HepG2 (cell line): ENCODE measurements around the gene PODN. TPM values are rescaled to one million over a fixed set of nuclear protein-coding genes. Genes with fewer than 3 reads are reported as not detected.

Experiments used
- ATAC-seq: fragments of 200-7000 bp; cut with Tn5 transposase; 3 replicates; pipeline ENCODE4 v1.9.1; 2020; ENCODE audit warnings: mild to moderate bottlenecking, moderate library complexity
- BruUV-seq: library from RNA; stranded (reverse); fragments of 400-500 nt; replicated peaks from 2 replicates; lab custom pipeline; 2021; lab: Mats Ljungman, UMichigan
- CTCF ChIA-PET: fragments of 300-600 bp; formaldehyde crosslinking; extraction: SDS; loops from one replicate; lab custom pipeline; 2021; ENCODE audit warnings: low total read pairs, inconsistent platforms, low intra/inter-chr PET ratio; lab: Yijun Ruan, JAX
- POLR2A ChIA-PET: fragments of 350-600 bp; sonication (Branson Sonifier 250); formaldehyde crosslinking; loops from one replicate; lab custom pipeline; 2020; ENCODE audit warnings: antibody characterized with exemption, inconsistent platforms; lab: Yijun Ruan, JAX
- DNase-seq: peaks from one replicate; pipeline ENCODE4 v3.0.0-alpha.2; 2015; ENCODE audit warnings: low spot score
- FAIRE-seq: peaks from 3 replicates; lab custom pipeline; 2011; peaks lifted over from hg19 to GRCh38; lab: Jason Lieb, UNC
- H2AFZ ChIP-seq: one replicate; pipeline ENCODE4 v1.6.1; 2011; ENCODE audit warnings: low read length, inconsistent platforms
- H3K27ac ChIP-seq: fragments of 300-600 bp; 3 replicates; pipeline ENCODE4 v1.8.0; 2011; ENCODE audit warnings: mixed run types, mild to moderate bottlenecking, mixed read lengths, low read length, inconsistent platforms; ENCODE audit not compliant: insufficient read depth; ENCODE audit errors: extremely low read length
- H3K27me3 ChIP-seq, 2 experiments: fragments of 200-600 bp in 1 of 2; 2 replicates in 1 of 2; 3 replicates in 1 of 2; pipeline versions ENCODE4 v1.6.0 to v1.8.0; 2011; ENCODE audit warnings: low read length in 2 of 2, mild to moderate bottlenecking in 2 of 2, moderate library complexity in 2 of 2, inconsistent platforms in 1 of 2; ENCODE audit not compliant: insufficient read depth in 2 of 2, control insufficient read depth in 1 of 2
- H3K36me3 ChIP-seq, 2 experiments: fragments of 200-600 bp in 1 of 2; replicated peaks in 1 of 2; 2 replicates in 1 of 2; 3 replicates in 1 of 2; pipeline versions ENCODE4 v1.5.1 to v1.8.0; 2011; ENCODE audit warnings: low read length in 2 of 2, inconsistent platforms in 1 of 2; ENCODE audit not compliant: insufficient read depth in 2 of 2, control insufficient read depth in 1 of 2
- H3K4me1 ChIP-seq: 2 replicates; pipeline ENCODE4 v1.5.1; 2012; ENCODE audit warnings: low read length, inconsistent platforms; ENCODE audit not compliant: insufficient read depth
- H3K4me2 ChIP-seq: 2 replicates; pipeline ENCODE4 v1.6.0; 2011; ENCODE audit warnings: low read depth, low read length, inconsistent platforms
- H3K4me3 ChIP-seq, 3 experiments: fragments of 200-600 bp in 1 of 3; sonication (generic), shearing (Covaris generic) in 1 of 3; replicated peaks in 1 of 3; 2 replicates each; pipeline ENCODE4 v1.5.1; 2011 to 2016; ENCODE audit warnings: low read length in 3 of 3, inconsistent platforms in 2 of 3, low read depth in 2 of 3, mild to moderate bottlenecking in 2 of 3, control low read depth in 1 of 3, mixed read lengths in 1 of 3; ENCODE audit not compliant: insufficient read depth in 1 of 3
- H3K79me2 ChIP-seq: one replicate; pipeline ENCODE4 v1.6.1; 2011; ENCODE audit warnings: low read length, inconsistent platforms; ENCODE audit not compliant: insufficient read depth
- H3K9ac ChIP-seq: 2 replicates; pipeline ENCODE4 v1.6.0; 2011; ENCODE audit warnings: mild to moderate bottlenecking, low read depth, low read length, inconsistent platforms; ENCODE audit not compliant: insufficient read depth
- H3K9me3 ChIP-seq: 2 replicates; pipeline ENCODE4 v1.5.1; 2012; ENCODE audit warnings: mild to moderate bottlenecking, low read length
- H4K20me1 ChIP-seq: 2 replicates; pipeline ENCODE4 v1.6.0; 2011; ENCODE audit warnings: inconsistent platforms, mild to moderate bottlenecking, low read length, moderate library complexity; ENCODE audit not compliant: insufficient read depth
- CEBPG ChIP-seq: IDR thresholded peaks from 2 replicates; pipeline ENCODE4 v1.6.1; 2016
- CENPX ChIP-seq: sonication (generic); formaldehyde crosslinking; IDR thresholded peaks from 2 replicates; pipeline ENCODE4 v1.9.0; 2021; ENCODE audit warnings: mild to moderate bottlenecking, missing genetic modification reagents, moderate library complexity
- HOXD1 ChIP-seq: sonication (generic); formaldehyde crosslinking; IDR thresholded peaks from 2 replicates; pipeline ENCODE4 v1.5.0; 2020; ENCODE audit warnings: missing genetic modification reagents
- IKZF4 ChIP-seq: sonication (generic); formaldehyde crosslinking; IDR thresholded peaks from 2 replicates; pipeline ENCODE4 v1.5.1; 2020; ENCODE audit warnings: borderline replicate concordance, mild to moderate bottlenecking, low read depth, missing genetic modification reagents; ENCODE audit errors: not compliant biosample characterization
- JUN ChIP-seq: sonication (generic); formaldehyde crosslinking; IDR thresholded peaks from 2 replicates; pipeline ENCODE4 v1.4.0; 2020; ENCODE audit warnings: mild to moderate bottlenecking, missing genetic modification reagents
- MEIS1 ChIP-seq: sonication (generic); formaldehyde crosslinking; IDR thresholded peaks from 2 replicates; pipeline ENCODE4 v1.9.0; 2021; ENCODE audit warnings: mild to moderate bottlenecking, missing genetic modification reagents, moderate library complexity, borderline replicate concordance
- RFX3 ChIP-seq: IDR thresholded peaks from 2 replicates; pipeline ENCODE4 v1.6.1; 2016; ENCODE audit warnings: missing biosample characterization, missing genetic modification reagents
- ZNF12 ChIP-seq: sonication (generic); formaldehyde crosslinking; IDR thresholded peaks from 2 replicates; pipeline ENCODE4 v1.5.0; 2020; ENCODE audit warnings: missing genetic modification reagents
- ZNF263 ChIP-seq: sonication (generic); formaldehyde crosslinking; IDR thresholded peaks from 2 replicates; pipeline ENCODE4 v1.4.0; 2020; ENCODE audit warnings: missing genetic modification reagents
- ZNF589 ChIP-seq: sonication (generic); formaldehyde crosslinking; conservative IDR thresholded peaks from 2 replicates; pipeline ENCODE4 v1.8.0; 2022; ENCODE audit warnings: mild to moderate bottlenecking, moderate library complexity, missing genetic modification reagents
- ZSCAN21 ChIP-seq: sonication (generic); formaldehyde crosslinking; IDR thresholded peaks from 2 replicates; pipeline ENCODE4 v1.8.0; 2022; ENCODE audit warnings: mild to moderate bottlenecking, missing genetic modification reagents, moderate library complexity, borderline replicate concordance
- WGBS: methylation state at CpG from one replicate; pipeline ENCODE4 v1.1.6; 2017; ENCODE audit warnings: low lambda C conversion rate; 5-methylcytosine and 5-hydroxymethylcytosine counted together
- in situ Hi-C: cut with HindIII; loops from 2 replicates; pipeline ENCODE4 v1.10.0; 2017; ENCODE audit warnings: low pct_unique_long_range_greater_than_20kb; ENCODE audit not compliant: extremely low pct_ligation_motif_present
- intact Hi-C: fragments of 100-400 bp; cut with micrococcal nuclease; formaldehyde crosslinking; loops from one replicate; pipeline ENCODE4 v1.10.0; 2022; ENCODE audit not compliant: unreplicated experiment
- polyA plus RNA-seq, 8 experiments: library from polyadenylated mRNA; depleted of rRNA in 3 of 8; stranded (reverse) in 7 of 8; unstranded in 1 of 8; fragments of >200 nt; fragmentation: Illumina TruSeq in 4 of 8; extraction: Trizol in 4 of 8; gene quantifications; 2 replicates each; pipeline versions ENCODE4 v1.2.1 to v1.2.3, GENCODE V29; 2011 to 2016; ENCODE audit warnings: low read depth in 4 of 8, missing spikeins in 1 of 8, mixed read lengths in 1 of 8; ENCODE audit not compliant: insufficient read depth in 1 of 8
- total RNA-seq, 5 experiments: library from RNA; depleted of rRNA; stranded (reverse); fragments of >200 nt; fragmentation: Illumina TruSeq; extraction: Trizol; gene quantifications; 2 replicates each; pipeline ENCODE4 v1.2.3, GENCODE V29; 2016; ENCODE audit warnings: low read depth in 1 of 5
- TF ChIP-seq, protein P1 (sequence below): IDR thresholded peaks from 2 replicates; pipeline ENCODE4 v1.6.1; 2016; ENCODE audit warnings: low read depth, borderline replicate concordance
- TF ChIP-seq, protein P2 (sequence below): sonication (generic); formaldehyde crosslinking; IDR thresholded peaks from 2 replicates; pipeline ENCODE4 v1.4.0; 2020; ENCODE audit warnings: mild to moderate bottlenecking, missing genetic modification reagents, borderline replicate concordance

PODN gene
- total and polyA plus RNA-seq, 2 of the 13 experiments (the other 11 are each of a cell fraction or from before 2014, with no cell fraction given): 0.13 TPM; not detected in 1

DNA sequence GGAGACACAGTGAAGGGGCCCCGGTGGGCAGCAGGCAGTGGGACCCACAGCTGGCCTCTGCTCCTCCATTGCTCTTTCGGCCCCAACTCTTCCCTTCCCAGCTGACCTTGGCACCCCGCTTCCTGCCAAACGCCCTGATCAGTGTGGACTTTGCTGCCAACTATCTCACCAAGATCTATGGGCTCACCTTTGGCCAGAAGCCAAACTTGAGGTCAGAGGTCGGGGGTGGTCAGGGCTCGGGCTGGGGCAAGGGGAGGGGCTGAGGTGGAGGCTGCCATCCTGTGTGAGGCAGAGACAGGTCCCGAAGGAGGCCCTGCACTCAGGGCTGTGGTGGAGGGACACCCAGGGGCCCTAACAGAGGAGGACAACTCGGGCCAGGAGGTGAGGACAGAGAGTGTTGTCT lies 13.7 kb downstream of the PODN start (continued):
- TF ChIP-seq IKZF4 (no peak), ZSCAN21 (CRISPR knock-in tag) (no peak), CENPX (no peak), ZNF12 (no peak), RFX3 (no peak), ZNF263 (0 out of 2 replicates have a peak, but pooled peaks have one; percentile 15)
- TF ChIP-seq, protein P1, sequence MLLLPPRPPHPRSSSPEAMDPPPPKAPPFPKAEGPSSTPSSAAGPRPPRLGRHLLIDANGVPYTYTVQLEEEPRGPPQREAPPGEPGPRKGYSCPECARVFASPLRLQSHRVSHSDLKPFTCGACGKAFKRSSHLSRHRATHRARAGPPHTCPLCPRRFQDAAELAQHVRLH (CRISPR knock-in tag): 0 out of 2 replicates have a peak, but pooled peaks have one; percentile 31
- TF ChIP-seq, all 625 proteins: peak for 58

DNA sequence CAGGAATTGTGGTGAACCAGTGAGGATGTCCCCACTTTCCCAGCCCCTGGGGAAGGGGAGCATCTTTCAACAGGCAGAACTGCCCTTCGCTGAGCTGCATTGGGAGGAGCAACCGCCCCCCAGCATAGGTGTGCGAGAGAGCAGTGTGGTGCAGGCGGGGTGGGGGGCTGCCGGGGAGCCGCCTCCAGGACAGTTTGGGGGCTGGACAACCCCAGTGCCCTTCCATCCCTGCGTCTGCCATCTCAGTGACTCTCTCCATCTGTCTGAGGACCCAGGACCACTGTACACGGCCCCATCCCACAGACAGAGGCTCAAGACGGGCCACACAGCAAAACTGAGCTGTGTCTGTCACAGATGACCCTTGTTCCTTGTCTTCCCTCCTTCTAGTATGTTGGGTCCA lies 14.2 kb downstream of the PODN start:
- Histone ChIP-seq H3K27ac (no peak overlapping the region), H3K4me2 (peak overlapping the region; percentile 65), H3K9ac (no peak overlapping the region), H4K20me1 (no peaks in the 10 kb centered on the region), H3K27me3 (peaks cover under 1 to 48% of the 10 kb centered on the region in 2 experiments; a peak in 4 of 5 replicates), H3K9me3 (no peaks in the 10 kb centered on the region), H3K4me1 (peaks cover 43% of the 10 kb centered on the region), H3K36me3 (no peaks in the 10 kb centered on the region), H2AFZ (no peak overlapping the region), H3K4me3 (peak overlapping the region in 1 of 3 experiments; percentile 50; a peak in 1 of 6 replicates), H3K79me2 (no peaks in the 10 kb centered on the region)
- ATAC-seq (no peak), DNase-seq (no peak), FAIRE-seq (no peak)
- no TSS peak for BruUV-seq
- WGBS: 0% methylated on average over 2 of the region's 9 CpGs
- CTCF ChIA-PET: no interaction called here
- TF ChIP-seq JUN: 0 out of 2 replicates have a peak, but pooled peaks have one; percentile 31
- TF ChIP-seq CEBPG: no peak
- TF ChIP-seq HOXD1: no peak
- TF ChIP-seq MEIS1 (CRISPR knock-in tag): 0 out of 2 replicates have a peak, but pooled peaks have one; percentile 26
- no peak for TF ChIP-seq ZNF589 (CRISPR knock-in tag)
- TF ChIP-seq, protein P2, sequence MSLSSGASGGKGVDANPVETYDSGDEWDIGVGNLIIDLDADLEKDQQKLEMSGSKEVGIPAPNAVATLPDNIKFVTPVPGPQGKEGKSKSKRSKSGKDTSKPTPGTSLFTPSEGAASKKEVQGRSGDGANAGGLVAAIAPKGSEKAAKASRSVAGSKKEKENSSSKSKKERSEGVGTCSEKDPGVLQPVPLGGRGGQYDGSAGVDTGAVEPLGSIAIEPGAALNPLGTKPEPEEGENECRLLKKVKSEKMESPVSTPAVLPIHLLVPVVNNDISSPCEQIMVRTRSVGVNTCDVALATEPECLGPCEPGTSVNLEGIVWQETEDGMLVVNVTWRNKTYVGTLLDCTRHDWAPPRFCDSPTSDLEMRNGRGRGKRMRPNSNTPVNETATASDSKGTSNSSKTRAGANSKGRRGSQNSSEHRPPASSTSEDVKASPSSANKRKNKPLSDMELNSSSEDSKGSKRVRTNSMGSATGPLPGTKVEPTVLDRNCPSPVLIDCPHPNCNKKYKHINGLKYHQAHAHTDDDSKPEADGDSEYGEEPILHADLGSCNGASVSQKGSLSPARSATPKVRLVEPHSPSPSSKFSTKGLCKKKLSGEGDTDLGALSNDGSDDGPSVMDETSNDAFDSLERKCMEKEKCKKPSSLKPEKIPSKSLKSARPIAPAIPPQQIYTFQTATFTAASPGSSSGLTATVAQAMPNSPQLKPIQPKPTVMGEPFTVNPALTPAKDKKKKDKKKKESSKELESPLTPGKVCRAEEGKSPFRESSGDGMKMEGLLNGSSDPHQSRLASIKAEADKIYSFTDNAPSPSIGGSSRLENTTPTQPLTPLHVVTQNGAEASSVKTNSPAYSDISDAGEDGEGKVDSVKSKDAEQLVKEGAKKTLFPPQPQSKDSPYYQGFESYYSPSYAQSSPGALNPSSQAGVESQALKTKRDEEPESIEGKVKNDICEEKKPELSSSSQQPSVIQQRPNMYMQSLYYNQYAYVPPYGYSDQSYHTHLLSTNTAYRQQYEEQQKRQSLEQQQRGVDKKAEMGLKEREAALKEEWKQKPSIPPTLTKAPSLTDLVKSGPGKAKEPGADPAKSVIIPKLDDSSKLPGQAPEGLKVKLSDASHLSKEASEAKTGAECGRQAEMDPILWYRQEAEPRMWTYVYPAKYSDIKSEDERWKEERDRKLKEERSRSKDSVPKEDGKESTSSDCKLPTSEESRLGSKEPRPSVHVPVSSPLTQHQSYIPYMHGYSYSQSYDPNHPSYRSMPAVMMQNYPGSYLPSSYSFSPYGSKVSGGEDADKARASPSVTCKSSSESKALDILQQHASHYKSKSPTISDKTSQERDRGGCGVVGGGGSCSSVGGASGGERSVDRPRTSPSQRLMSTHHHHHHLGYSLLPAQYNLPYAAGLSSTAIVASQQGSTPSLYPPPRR (CRISPR knock-in tag): 0 out of 2 replicates have a peak, but pooled peaks have one; percentile 5
- intact Hi-C loops (no loop called here), in situ Hi-C loops (no loop called here)
- POLR2A ChIA-PET: interaction anchor here (1.1 kb wide), 1 partner anchor 70 kb away, joined by 4 read pairs; no protein-coding TSS in a partner anchor
